ENCODE results near the gene CSN2. TPM values are rescaled to one million over a fixed set of nuclear protein-coding genes. Genes with fewer than 3 reads are reported as not detected.
"Not testable (repeated sequence)": the region's sequence is repeated elsewhere in the genome, so short reads cannot be mapped to it uniquely, and the experiment has no call there.

CSN2 gene
- polyA plus RNA-seq, 4 donors, result 0.13 TPM; not detected in 3

DNA sequence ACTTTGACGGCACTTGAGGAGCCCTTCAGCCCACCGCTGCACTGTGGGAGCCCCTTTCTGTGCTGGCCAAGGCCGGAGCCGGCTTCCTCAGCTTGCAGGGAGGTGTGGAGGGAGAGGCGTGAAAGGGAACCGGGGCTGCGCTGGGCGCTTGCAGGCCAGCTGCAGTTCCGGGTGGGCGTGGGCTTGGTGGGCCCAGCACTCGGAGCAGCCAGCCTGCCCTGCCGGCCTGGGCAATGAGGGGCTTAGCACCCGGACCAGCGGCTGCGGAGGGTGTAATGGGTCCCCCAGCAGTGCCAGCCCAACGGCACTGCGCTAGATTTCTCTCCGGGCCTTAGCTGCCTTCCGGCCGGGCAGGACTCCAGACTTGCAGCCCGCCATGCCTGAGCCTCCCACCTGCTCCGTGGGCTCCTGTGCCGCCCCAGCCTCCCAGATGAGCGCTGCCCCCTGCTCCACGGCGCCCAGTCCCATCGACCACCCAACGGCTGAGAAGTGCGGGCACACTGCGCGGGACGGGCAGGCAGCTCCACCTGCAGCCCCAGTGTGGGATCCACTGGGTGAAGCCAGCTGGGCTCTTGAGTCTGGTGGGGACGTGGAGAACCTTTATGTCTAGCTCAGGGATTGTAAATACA lies 41.6 kb downstream of the CSN2 start:
- DNase-seq; H3K4me3 ChIP-seq (ENCODE audit: low read depth in 1 of 3, low read length in 3 of 3); H3K27ac ChIP-seq (ENCODE audit: low read depth in 1 of 3, low read length in 2 of 3); H3K4me1 ChIP-seq (ENCODE audit: control insufficient read depth in 3 of 3, insufficient read depth in 2 of 3, low read depth in 1 of 3, low read length in 2 of 3); H3K36me3 ChIP-seq (ENCODE audit: control insufficient read depth in 3 of 3, insufficient read depth in 2 of 3, low read depth in 1 of 3, low read length in 3 of 3); H3K9me3 ChIP-seq (ENCODE audit: control insufficient read depth in 2 of 2, insufficient read depth in 1 of 2, low read depth in 1 of 2, low read length in 1 of 2); H3K27me3 ChIP-seq (ENCODE audit: control insufficient read depth in 3 of 3, insufficient read depth in 3 of 3, low read length in 3 of 3); FAIRE-seq: not testable (repeated sequence)
- WGBS, 3 donors, result 91 to 92% (median 92%) methylated on average over 31 to 33 of the region's 33 CpGs

DNA sequence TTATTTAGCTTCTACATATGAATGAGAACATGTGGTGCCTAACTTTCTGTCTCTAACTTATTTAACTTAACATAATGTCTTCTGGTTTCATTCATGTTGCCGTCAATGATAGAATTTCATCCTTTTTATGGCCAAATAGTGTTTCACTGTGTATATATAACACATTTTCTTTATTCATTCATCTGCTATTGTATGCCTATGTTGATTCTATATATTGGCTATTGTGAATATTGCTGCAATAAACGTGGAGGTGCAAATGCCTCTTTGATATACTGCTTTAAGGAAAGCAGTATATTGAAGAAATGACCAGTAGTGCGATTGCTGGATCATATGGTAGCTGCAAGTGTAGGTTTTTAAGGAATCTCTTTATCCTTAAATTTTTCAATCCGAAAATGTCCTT lies 44.7 kb downstream of the CSN2 start:
- H3K4me1 ChIP-seq (ENCODE audit: control insufficient read depth in 3 of 3, insufficient read depth in 2 of 3, low read depth in 1 of 3, low read length in 2 of 3), result no peaks in the 10 kb centered on the region
- no peak overlapping the region for H3K27ac ChIP-seq (ENCODE audit: low read depth in 1 of 3, low read length in 2 of 3)
- DNase-seq (no peak), FAIRE-seq (no peak)
- H3K27me3 ChIP-seq (ENCODE audit: control insufficient read depth in 3 of 3, insufficient read depth in 3 of 3, low read length in 3 of 3), result no peaks in the 10 kb centered on the region
- no peaks in the 10 kb centered on the region for H3K36me3 ChIP-seq (ENCODE audit: control insufficient read depth in 3 of 3, insufficient read depth in 2 of 3, low read depth in 1 of 3, low read length in 3 of 3)
- H3K4me3 ChIP-seq (ENCODE audit: low read depth in 1 of 3, low read length in 3 of 3), result no peak overlapping the region
- no peaks in the 10 kb centered on the region for H3K9me3 ChIP-seq (ENCODE audit: control insufficient read depth in 2 of 2, insufficient read depth in 1 of 2, low read depth in 1 of 2, low read length in 1 of 2)
- WGBS, 3 donors, result 51 to 55% (median 53%) methylated on average over 4 of the region's 4 CpGs

DNA sequence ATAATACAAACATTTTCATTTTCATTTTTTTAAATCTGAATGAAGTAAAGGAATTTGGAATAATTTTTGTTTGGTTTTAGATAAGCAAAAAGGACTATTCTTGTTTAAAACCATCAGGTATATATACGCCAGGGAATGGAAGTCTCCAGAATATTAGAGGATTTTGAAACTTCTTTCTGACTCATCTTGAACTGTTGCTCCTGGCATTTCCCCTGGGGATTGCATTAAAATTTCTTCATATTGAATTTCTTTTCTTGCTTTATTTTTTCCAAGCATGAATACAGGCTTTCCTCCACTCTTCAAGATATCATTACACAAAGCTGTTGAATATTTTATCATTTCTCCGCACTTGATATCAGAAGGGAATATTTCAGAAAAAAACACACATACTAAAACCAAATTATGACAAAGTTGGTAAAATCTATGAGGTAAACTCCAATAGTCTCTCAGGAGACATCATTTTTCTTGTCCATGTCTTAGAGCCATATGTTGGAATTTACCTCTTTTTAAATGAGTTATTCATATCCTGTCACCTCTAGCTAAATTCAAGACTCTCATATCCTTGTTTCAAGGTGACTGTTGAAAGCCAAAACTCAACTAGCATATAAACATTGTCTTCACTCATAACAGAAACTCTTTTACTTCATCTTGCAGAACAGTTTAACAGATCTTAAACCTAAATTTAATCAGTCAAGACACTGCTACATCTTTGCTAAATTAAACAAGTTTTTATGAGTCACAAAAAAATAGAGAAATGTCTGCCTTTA lies 55.3 kb downstream of the CSN2 start:
- H3K36me3 ChIP-seq (ENCODE audit: control insufficient read depth in 3 of 3, insufficient read depth in 2 of 3, low read depth in 1 of 3, low read length in 3 of 3), result no peaks in the 10 kb centered on the region
- H3K27me3 ChIP-seq (ENCODE audit: control insufficient read depth in 3 of 3, insufficient read depth in 3 of 3, low read length in 3 of 3), result no peaks in the 10 kb centered on the region
- H3K4me1 ChIP-seq (ENCODE audit: control insufficient read depth in 3 of 3, insufficient read depth in 2 of 3, low read depth in 1 of 3, low read length in 2 of 3), result no peaks in the 10 kb centered on the region
- 82 to 90% (median 90%) methylated on average over 2 of the region's 2 CpGs for WGBS, 3 donors
- H3K27ac ChIP-seq (ENCODE audit: low read depth in 1 of 3, low read length in 2 of 3), result no peak overlapping the region
- FAIRE-seq, result no peak
- no peak overlapping the region for H3K4me3 ChIP-seq (ENCODE audit: low read depth in 1 of 3, low read length in 3 of 3)
- no peaks in the 10 kb centered on the region for H3K9me3 ChIP-seq (ENCODE audit: control insufficient read depth in 2 of 2, insufficient read depth in 1 of 2, low read depth in 1 of 2, low read length in 1 of 2)
- no peak for DNase-seq

DNA sequence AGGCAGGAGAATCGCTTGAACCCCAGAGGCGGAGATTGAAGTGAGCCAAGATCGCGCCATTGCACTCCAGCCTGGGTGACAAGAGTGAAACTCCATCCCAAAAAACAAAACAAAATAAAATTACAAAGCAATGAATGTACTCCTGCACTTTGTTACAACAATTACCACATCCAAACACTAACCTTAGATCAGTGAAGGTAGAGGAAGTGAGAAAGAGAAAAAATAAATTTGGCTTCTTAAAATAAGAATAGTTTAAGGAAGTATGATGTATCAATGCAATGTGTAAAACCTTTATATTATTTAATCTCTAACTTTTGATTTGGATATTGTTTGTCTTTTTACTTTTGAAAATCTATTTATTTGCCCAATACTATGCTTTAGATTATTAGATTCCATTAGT lies 56.3 kb downstream of the CSN2 start:
- Histone ChIP-seq H3K4me3 (ENCODE audit: low read depth in 1 of 3, low read length in 3 of 3) (no peak overlapping the region), H3K4me1 (ENCODE audit: control insufficient read depth in 3 of 3, insufficient read depth in 2 of 3, low read depth in 1 of 3, low read length in 2 of 3) (no peaks in the 10 kb centered on the region), H3K27me3 (ENCODE audit: control insufficient read depth in 3 of 3, insufficient read depth in 3 of 3, low read length in 3 of 3) (no peaks in the 10 kb centered on the region), H3K36me3 (ENCODE audit: control insufficient read depth in 3 of 3, insufficient read depth in 2 of 3, low read depth in 1 of 3, low read length in 3 of 3) (no peaks in the 10 kb centered on the region), H3K9me3 (ENCODE audit: control insufficient read depth in 2 of 2, insufficient read depth in 1 of 2, low read depth in 1 of 2, low read length in 1 of 2) (no peaks in the 10 kb centered on the region), H3K27ac (ENCODE audit: low read depth in 1 of 3, low read length in 2 of 3) (no peak overlapping the region)
- WGBS, 3 donors, result 95 to 98% (median 95%) methylated on average over 4 of the region's 4 CpGs
- FAIRE-seq (no peak), DNase-seq (no peak)

DNA sequence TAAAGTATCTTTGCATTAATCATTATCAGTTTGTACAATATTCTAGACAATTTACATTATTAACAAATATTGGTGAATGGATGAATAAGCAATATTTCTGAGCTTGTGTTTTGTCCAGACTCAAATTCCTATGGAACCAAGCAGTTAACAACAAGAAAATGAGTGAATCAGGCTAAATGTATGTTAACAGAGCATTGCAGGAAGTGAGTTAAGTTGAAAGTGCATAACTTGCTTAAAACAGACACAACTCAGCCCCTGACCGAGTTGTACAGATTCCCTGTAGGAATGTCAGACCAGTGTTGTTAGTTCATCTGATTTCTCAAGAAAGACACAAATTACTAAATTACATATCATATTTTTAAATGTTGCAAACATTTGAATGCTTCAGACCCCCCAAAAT lies 58.4 kb downstream of the CSN2 start:
- no peak for DNase-seq
- H3K36me3 ChIP-seq (ENCODE audit: control insufficient read depth in 3 of 3, insufficient read depth in 2 of 3, low read depth in 1 of 3, low read length in 3 of 3), result no peaks in the 10 kb centered on the region
- WGBS, 3 donors, result 55 to 85% (median 75%) methylated on average over 1 of the region's 1 CpG
- H3K4me3 ChIP-seq (ENCODE audit: low read depth in 1 of 3, low read length in 3 of 3), result no peak overlapping the region
- FAIRE-seq, result no peak
- H3K4me1 ChIP-seq (ENCODE audit: control insufficient read depth in 3 of 3, insufficient read depth in 2 of 3, low read depth in 1 of 3, low read length in 2 of 3), result no peaks in the 10 kb centered on the region
- H3K27ac ChIP-seq (ENCODE audit: low read depth in 1 of 3, low read length in 2 of 3), result no peak overlapping the region
- no peaks in the 10 kb centered on the region for H3K27me3 ChIP-seq (ENCODE audit: control insufficient read depth in 3 of 3, insufficient read depth in 3 of 3, low read length in 3 of 3)
- H3K9me3 ChIP-seq (ENCODE audit: control insufficient read depth in 2 of 2, insufficient read depth in 1 of 2, low read depth in 1 of 2, low read length in 1 of 2), result no peaks in the 10 kb centered on the region

Other genes starting within 250 kb of the CSN2 start
- 100 to 1,000 TPM in 1 of 4 donors, 10 to 100 TPM in 3; 15.5 to 125 (median 61.3) TPM for gene SULT1B1, start 205.1 kb downstream of the CSN2 start, polyA plus RNA-seq
- gene SULT1E1, start 105.6 kb downstream of the CSN2 start, polyA plus RNA-seq, result 100 to 1,000 TPM in 1 of 4 donors, 10 to 100 TPM in 3; 13.2 to 151 (median 21.4) TPM
- gene CSN1S1, start 34.7 kb downstream of the CSN2 start, polyA plus RNA-seq, result not detected
- gene STATH, start 30.2 kb upstream of the CSN2 start, polyA plus RNA-seq, result not detected
- gene HTN3, start 62.7 kb upstream of the CSN2 start, polyA plus RNA-seq, result not detected
- gene HTN1, start 84.7 kb upstream of the CSN2 start, polyA plus RNA-seq, result not detected
- gene PRR27, start 188.5 kb upstream of the CSN2 start, polyA plus RNA-seq, result under 1 TPM in 1 of 4 donors, not detected in 3; 0.03 TPM
- gene ODAM, start 230.0 kb upstream of the CSN2 start, polyA plus RNA-seq, result 1 to 10 TPM in 1 of 4 donors, under 1 TPM in 2, not detected in 1; 0.09 to 1.7 (median 0.89) TPM

Measured in small intestine (tissue), 7 donors.